ENCODE results near the gene SPOCD1.

The SPOCD1 gene

DNA sequence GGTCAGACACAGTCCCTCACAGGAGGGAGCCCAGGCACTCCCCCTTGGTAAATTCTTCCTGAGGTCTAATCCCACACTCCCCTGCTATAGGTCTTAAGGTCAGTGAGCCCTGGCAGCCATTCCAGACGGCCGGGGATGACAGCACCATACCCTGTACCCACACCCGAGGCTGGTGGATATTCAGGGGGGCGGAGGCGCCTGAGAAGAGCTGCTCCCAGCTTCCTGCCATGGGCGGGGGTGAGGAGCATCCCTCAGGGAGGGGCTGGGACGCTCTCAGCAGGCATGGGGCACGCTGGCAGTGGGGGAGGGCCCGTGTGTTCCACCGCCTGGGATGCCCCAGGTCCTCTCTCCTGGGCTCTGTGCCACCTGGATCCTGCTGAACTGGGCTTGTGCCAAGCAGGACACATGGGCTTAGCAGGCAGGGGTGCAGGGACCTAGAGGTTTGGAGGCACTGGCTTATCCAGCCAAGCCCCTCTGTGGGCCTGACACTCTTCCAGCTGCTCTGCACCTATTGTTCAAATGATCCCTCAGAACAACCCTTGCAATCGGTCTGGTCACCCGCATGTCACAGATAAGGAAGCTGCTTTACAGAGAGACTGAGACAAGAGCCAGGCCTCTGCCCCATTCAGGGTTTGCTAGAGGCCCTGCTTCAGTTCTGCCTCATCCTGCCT, 46.0 kb downstream of the SPOCD1 start:
- TF ChIP-seq, protein P1, sequence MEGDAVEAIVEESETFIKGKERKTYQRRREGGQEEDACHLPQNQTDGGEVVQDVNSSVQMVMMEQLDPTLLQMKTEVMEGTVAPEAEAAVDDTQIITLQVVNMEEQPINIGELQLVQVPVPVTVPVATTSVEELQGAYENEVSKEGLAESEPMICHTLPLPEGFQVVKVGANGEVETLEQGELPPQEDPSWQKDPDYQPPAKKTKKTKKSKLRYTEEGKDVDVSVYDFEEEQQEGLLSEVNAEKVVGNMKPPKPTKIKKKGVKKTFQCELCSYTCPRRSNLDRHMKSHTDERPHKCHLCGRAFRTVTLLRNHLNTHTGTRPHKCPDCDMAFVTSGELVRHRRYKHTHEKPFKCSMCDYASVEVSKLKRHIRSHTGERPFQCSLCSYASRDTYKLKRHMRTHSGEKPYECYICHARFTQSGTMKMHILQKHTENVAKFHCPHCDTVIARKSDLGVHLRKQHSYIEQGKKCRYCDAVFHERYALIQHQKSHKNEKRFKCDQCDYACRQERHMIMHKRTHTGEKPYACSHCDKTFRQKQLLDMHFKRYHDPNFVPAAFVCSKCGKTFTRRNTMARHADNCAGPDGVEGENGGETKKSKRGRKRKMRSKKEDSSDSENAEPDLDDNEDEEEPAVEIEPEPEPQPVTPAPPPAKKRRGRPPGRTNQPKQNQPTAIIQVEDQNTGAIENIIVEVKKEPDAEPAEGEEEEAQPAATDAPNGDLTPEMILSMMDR (IDR thresholded peaks at IDR 0.05; ENCODE audit: unreplicated experiment in 3 of 3): no peak
- Mint-ChIP-seq H3K4me1 (peaks cover 81% of the 10 kb centered on the region), H3K27me3 (ENCODE audit: low read depth) (peaks cover 65% of the 10 kb centered on the region), H3K4me3 (peak overlapping the region in 2 of 3 experiments; percentile 36 to 57), H3K9me3 (peaks cover 3% of the 10 kb centered on the region), H3K36me3 (ENCODE audit: low read depth) (no peaks in the 10 kb centered on the region), H3K27ac (peak overlapping the region in 2 of 3 experiments; percentile 27 to 76)

DNA sequence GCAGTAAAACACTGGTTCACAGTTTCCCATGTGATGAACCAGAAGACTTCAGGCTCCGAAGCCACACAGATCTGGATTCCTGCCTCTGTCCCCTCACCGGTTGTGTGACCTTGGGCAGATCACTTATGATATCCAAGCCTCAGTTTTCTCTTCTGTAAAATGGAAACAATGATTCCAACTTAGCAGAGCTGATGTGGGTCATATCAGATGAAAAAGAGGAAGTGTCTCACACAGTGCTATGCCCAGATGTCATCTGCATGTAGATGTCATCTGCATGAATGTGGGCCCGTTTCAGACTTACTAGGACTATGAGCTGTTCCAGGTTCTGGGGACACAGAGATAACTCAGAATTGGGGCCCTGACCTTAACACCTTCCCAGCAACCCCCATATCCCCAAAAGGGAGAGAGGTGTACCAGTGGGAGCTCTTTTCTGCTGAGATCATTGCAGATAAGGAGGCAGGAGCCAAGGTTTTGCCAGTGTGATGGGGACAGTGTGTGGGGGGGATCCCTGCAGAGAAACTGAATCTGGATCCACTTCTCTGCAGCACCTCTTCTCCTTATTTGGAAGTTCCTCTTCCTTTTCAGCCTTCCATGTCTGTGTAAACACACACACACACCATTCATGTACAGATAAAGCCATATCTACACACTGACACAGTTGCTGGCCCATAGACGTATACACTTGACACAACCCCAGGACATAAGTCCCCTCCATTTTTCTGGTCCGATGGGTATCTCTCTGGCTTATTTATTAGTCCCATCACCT, 46.7 kb downstream of the SPOCD1 start:
- TF ChIP-seq, protein P1 (IDR thresholded peaks at IDR 0.05; ENCODE audit: unreplicated experiment in 3 of 3): no peak
- Mint-ChIP-seq H3K27me3 (ENCODE audit: low read depth) (peaks cover 59% of the 10 kb centered on the region), H3K4me1 (peaks cover 80% of the 10 kb centered on the region), H3K4me3 (peak overlapping the region in 2 of 3 experiments; percentile 30 to 57), H3K9me3 (no peaks in the 10 kb centered on the region), H3K27ac (peak overlapping the region in 2 of 3 experiments; percentile 7 to 76), H3K36me3 (ENCODE audit: low read depth) (no peaks in the 10 kb centered on the region)

DNA sequence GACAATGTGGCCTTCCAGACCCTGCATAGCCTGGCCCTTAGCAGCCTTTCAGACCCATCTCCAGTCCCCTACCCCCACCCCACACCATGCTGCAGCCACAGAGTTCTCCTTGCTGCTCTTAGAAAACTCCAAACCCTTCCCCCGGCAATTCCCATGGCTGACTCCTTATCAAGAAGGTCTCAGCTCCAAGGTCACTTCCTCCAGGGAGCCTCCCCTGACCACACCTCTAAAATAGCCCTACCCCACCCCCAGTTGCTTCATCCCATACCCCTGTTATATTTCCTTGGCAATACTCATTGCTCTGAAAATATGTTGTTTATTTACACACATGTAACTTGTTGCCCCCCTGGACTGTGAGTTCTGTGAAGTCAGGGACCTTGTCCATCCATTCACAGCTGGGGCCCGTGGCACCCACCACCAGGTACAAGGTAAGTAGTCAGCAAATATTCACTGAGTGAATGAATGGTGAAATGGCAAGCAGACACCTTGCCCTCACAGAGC, 47.4 kb downstream of the SPOCD1 start:
- TF ChIP-seq, protein P1 (IDR thresholded peaks at IDR 0.05; ENCODE audit: unreplicated experiment in 3 of 3): no peak
- H3K4me3 Mint-ChIP-seq: peak overlapping the region in 2 of 3 experiments; percentile 7 to 21

DNA sequence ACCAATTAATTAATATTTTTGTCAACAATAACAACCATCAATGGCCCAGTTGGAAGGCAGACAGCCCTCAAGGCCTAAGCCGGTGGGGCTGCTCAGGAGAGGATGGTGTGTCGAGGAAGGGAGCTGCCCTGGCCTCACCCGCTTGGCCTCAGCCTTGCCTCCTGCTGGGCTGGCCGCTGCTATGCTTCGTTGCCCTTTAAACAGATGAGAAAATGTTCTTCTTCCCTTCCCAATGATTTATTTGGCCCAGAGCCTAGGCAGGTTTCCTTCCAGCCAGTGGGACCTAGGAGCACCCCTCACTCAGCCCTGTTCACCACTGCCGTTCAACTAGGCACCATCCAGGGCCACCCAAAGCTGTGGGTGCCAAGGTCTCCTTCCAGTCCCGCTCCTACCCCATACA, 48.6 kb downstream of the SPOCD1 start:
- Mint-ChIP-seq H3K9me3 (no peaks in the 10 kb centered on the region), H3K4me3 (peak overlapping the region in 2 of 3 experiments; percentile 21 to 23), H3K27me3 (ENCODE audit: low read depth) (peaks cover 51% of the 10 kb centered on the region), H3K36me3 (ENCODE audit: low read depth) (no peaks in the 10 kb centered on the region), H3K27ac (peak overlapping the region in 2 of 3 experiments; percentile 36 to 58), H3K4me1 (peaks cover 71% of the 10 kb centered on the region)
- TF ChIP-seq, protein P1 (IDR thresholded peaks at IDR 0.05; ENCODE audit: unreplicated experiment in 3 of 3): no peak

More for the DNA sequence above, 47.4 kb downstream of the SPOCD1 start:
- H3K36me3 Mint-ChIP-seq (ENCODE audit: low read depth): no peaks in the 10 kb centered on the region
- no peaks in the 10 kb centered on the region for H3K9me3 Mint-ChIP-seq
- H3K4me1 Mint-ChIP-seq: peaks cover 75% of the 10 kb centered on the region
- peaks cover 53% of the 10 kb centered on the region for H3K27me3 Mint-ChIP-seq (ENCODE audit: low read depth)
- peak overlapping the region in 2 of 3 experiments; percentile 36 to 39 for H3K27ac Mint-ChIP-seq

DNA sequence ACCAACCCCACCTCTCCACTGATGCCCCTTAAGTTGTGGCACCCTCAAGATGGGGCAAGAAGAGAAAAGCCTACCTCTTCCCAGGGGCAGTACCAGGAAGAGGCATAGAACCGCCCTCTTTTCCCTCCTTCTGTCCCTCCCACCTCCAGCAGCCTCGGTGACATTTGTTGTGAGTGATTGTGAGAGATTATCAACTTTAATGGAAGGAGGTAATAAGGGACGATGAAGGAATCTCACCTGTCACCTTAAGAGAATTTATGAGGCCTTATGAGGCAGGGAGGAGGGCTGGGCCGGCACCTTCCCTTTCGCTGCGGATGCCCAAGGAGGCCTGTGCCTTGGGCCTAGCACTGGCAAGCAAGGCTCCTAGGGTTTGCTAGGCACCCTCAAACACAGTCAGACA, 50.3 kb downstream of the SPOCD1 start:
- H3K27ac Mint-ChIP-seq: peak overlapping the region in 2 of 3 experiments; percentile 36 to 83
- H3K36me3 Mint-ChIP-seq (ENCODE audit: low read depth): no peaks in the 10 kb centered on the region
- peaks cover 68% of the 10 kb centered on the region for H3K4me1 Mint-ChIP-seq
- peaks cover 37% of the 10 kb centered on the region for H3K27me3 Mint-ChIP-seq (ENCODE audit: low read depth)
- peak overlapping the region; percentile 26 to 91 (median 43) for H3K4me3 Mint-ChIP-seq
- TF ChIP-seq, protein P1 (IDR thresholded peaks at IDR 0.05; ENCODE audit: unreplicated experiment in 3 of 3): no peak
- H3K9me3 Mint-ChIP-seq: no peaks in the 10 kb centered on the region
